Right atrium auricular region (tissue), 2 donors: ENCODE results near the gene SLC39A3. TPM values are rescaled to one million over a fixed set of nuclear protein-coding genes. Genes with fewer than 3 reads are reported as not detected.

ENCODE experiments used
- DNase-seq: peaks from one replicate; pipeline ENCODE4 v3.0.0-alpha.2; 2019; ENCODE audit warnings: low spot score
- H3K27ac ChIP-seq, 2 donors: fragments of 200-600 bp; sonication (generic); 1 replicate in 1 of 2; 2 replicates in 1 of 2; pipeline ENCODE4 v1.5.1; 2016 to 2019
- H3K27me3 ChIP-seq, 2 donors: fragments of 200-600 bp; sonication (generic); one replicate each; pipeline versions ENCODE4 v1.5.1 to v1.6.0; 2017 to 2019
- H3K36me3 ChIP-seq: fragments of 200-600 bp; sonication (generic); one replicate; pipeline ENCODE4 v1.5.1; 2016
- H3K4me1 ChIP-seq, 2 donors: fragments of 200-600 bp; sonication (generic); one replicate each; pipeline versions ENCODE4 v1.5.1 to v1.6.0; 2017 to 2019
- H3K4me3 ChIP-seq, 2 donors: fragments of 200-600 bp; sonication (generic); 1 replicate in 1 of 2; 2 replicates in 1 of 2; pipeline ENCODE4 v1.5.1; 2017 to 2019; ENCODE audit warnings: mild to moderate bottlenecking in 1 of 2, moderate library complexity in 1 of 2
- H3K9me3 ChIP-seq, 2 donors: fragments of 200-600 bp; sonication (generic); one replicate each; pipeline ENCODE4 v1.5.1; 2019
- CTCF ChIP-seq, 2 donors: fragments of 200-600 bp; sonication (generic); IDR thresholded peaks; one replicate each; pipeline ENCODE4 v1.5.1; 2019; ENCODE audit warnings: antibody characterized with exemption in 2 of 2
- total RNA-seq, 2 donors: library from RNA; depleted of rRNA; stranded (reverse); fragments of >200 nt; gene quantifications; one replicate each; pipeline ENCODE4 v1.1.0, GENCODE V29; 2016

SLC39A3 gene
- total RNA-seq, 2 donors from 2014 or later: 22.9 to 38.0 TPM

GRCh38 chr19:2732157-2732725 lies 7.6 kb downstream of the SLC39A3 start:
- TF ChIP-seq CTCF (IDR thresholded peaks at IDR 0.05): no peak
- Histone ChIP-seq H3K9me3 (no peaks in the 10 kb centered on the region), H3K27me3 (no peaks in the 10 kb centered on the region), H3K4me3 (no peak overlapping the region), H3K27ac (no peak overlapping the region), H3K36me3 (peaks cover 15% of the 10 kb centered on the region), H3K4me1 (no peaks in the 10 kb centered on the region)
- DNase-seq: no peak

DNA sequence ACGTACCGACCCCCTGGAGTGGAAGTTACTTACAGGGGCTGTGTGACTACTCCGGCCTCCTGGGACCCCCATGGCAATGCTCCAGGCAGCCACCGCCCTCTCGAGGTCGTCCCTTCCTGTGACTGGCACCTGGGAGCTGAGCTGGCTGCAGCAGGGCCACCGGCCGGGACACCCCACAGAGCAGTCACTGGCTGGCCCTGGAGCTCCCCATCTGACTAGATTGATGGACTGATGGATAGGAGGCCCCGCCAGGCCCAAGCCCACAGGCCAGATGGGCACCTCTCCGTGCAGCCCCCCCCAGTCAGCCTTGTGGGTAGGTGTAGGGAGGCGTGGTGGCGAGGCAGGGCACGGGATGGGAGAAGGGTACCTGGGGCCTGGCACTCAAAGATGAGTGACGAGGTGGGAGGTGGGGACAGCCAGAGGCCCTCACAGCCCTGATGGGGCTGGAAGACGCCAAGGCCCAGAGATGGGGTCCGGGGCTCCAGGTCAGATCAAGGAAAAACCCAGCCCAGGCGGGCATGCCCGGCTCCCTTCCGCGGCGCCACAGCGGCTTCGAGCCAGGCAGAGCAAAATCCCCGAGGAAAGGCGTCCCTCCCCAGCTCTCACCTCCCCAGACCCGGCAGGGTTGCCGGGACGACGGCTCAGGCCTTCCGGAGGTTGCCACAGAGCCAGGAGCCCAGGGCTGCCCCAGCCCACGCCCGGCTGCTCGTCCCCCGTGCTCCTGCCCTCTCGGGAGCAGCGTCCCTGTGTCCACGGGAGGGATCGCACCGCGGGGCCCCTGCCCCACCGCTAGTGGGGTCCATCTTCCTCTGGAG lies 8.4 kb downstream of the SLC39A3 start:
- Histone ChIP-seq H3K36me3 (peaks cover 10% of the 10 kb centered on the region), H3K4me3 (no peak overlapping the region), H3K4me1 (no peaks in the 10 kb centered on the region), H3K9me3 (no peaks in the 10 kb centered on the region), H3K27ac (no peak overlapping the region), H3K27me3 (no peaks in the 10 kb centered on the region)
- no peak for DNase-seq
- TF ChIP-seq CTCF (IDR thresholded peaks at IDR 0.05): no peak

GRCh38 chr19:2729943-2730818 lies 9.6 kb downstream of the SLC39A3 start:
- no peak for DNase-seq
- Histone ChIP-seq H3K9me3 (no peaks in the 10 kb centered on the region), H3K4me3 (no peak overlapping the region), H3K4me1 (no peaks in the 10 kb centered on the region), H3K27ac (no peak overlapping the region), H3K36me3 (peaks cover 5% of the 10 kb centered on the region), H3K27me3 (no peaks in the 10 kb centered on the region)
- TF ChIP-seq CTCF (IDR thresholded peaks at IDR 0.05): no peak

- no peak for TF ChIP-seq CTCF (IDR thresholded peaks at IDR 0.05)
- H3K4me1 ChIP-seq: peaks cover 0 to 3% of the 10 kb centered on the region in 2 donors
- no peak for DNase-seq
- H3K27me3 ChIP-seq: no peaks in the 10 kb centered on the region
- H3K9me3 ChIP-seq: no peaks in the 10 kb centered on the region
- no peak overlapping the region for H3K27ac ChIP-seq
- H3K36me3 ChIP-seq: no peaks in the 10 kb centered on the region
- no peak overlapping the region for H3K4me3 ChIP-seq
These were observed 10.9 kb downstream of the SLC39A3 start for GRCh38 chr19:2728783-2729387.

DNA sequence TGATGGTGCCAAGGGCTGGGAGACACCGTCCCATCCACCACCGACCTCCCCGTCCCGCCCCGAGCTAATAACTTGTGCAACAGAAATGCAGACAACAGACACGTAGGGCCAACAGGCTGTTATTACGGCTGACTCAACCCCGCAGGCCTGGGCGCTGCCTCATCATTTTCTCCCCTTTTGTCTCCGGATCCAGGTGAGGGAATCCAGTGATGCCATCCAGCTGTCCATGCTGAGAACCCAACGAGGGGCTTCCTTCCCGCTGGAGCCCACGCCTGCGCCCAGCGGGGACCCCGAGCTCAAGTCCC lies 12.2 kb downstream of the SLC39A3 start:
- no peak for TF ChIP-seq CTCF (IDR thresholded peaks at IDR 0.05)
- no peaks in the 10 kb centered on the region for H3K27me3 ChIP-seq
- H3K27ac ChIP-seq: no peak overlapping the region
- no peak for DNase-seq
- H3K9me3 ChIP-seq: no peaks in the 10 kb centered on the region
- peaks cover 0 to 16% of the 10 kb centered on the region in 2 donors for H3K4me1 ChIP-seq
- no peak overlapping the region for H3K4me3 ChIP-seq
- H3K36me3 ChIP-seq: no peaks in the 10 kb centered on the region
